Measurements from ENCODE around the gene MRPS27. TPM values are rescaled to one million over a fixed set of nuclear protein-coding genes. Genes with fewer than 3 reads are reported as not detected.

The MRPS27 gene
- total RNA-seq, 1 donor from 2014 or later: 56.0 TPM

DNA sequence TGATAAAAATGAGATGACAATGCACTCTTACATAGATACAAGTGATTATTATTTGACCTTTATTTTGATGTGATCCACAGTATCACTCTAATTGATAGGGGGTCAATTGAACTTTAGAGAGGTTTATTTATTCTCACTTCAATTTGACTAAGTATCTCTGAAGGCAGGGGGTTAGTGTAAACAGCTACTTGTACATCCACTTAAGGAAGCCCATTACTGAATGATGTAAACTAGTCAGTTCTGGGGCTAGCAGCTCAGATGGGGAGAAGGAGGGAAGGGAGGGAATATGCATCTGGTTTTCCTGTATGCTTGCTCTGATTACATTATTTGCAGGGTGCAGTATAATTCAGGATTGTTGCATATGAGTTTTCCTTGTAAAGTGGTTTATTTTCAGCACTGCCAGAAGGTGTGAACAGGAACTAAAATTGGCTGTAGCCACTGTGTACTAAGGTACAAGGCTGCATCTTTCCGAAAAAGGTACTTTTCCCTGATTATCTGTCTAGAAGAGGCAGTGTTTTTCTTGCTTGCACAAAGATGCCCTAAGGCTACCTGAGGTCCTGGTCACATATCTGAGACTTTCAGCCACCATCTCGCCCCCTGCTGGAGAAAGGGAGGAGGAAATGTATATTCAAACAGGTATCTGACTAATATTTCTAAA is 51.2 kb downstream of the MRPS27 start:
- TF ChIP-seq, protein P1, sequence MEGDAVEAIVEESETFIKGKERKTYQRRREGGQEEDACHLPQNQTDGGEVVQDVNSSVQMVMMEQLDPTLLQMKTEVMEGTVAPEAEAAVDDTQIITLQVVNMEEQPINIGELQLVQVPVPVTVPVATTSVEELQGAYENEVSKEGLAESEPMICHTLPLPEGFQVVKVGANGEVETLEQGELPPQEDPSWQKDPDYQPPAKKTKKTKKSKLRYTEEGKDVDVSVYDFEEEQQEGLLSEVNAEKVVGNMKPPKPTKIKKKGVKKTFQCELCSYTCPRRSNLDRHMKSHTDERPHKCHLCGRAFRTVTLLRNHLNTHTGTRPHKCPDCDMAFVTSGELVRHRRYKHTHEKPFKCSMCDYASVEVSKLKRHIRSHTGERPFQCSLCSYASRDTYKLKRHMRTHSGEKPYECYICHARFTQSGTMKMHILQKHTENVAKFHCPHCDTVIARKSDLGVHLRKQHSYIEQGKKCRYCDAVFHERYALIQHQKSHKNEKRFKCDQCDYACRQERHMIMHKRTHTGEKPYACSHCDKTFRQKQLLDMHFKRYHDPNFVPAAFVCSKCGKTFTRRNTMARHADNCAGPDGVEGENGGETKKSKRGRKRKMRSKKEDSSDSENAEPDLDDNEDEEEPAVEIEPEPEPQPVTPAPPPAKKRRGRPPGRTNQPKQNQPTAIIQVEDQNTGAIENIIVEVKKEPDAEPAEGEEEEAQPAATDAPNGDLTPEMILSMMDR (IDR thresholded peaks at IDR 0.05; ENCODE audit: unreplicated experiment): peak; percentile 53
- Mint-ChIP-seq H3K4me1 (peaks cover 36% of the 10 kb centered on the region), H3K36me3 (peaks cover 18% of the 10 kb centered on the region), H3K27me3 (ENCODE audit: low read depth) (no peaks in the 10 kb centered on the region), H3K9me3 (peaks cover 15% of the 10 kb centered on the region), H3K4me3 (no peak overlapping the region), H3K27ac (peak overlapping the region; percentile 6)
- no peak for DNase-seq (ENCODE audit: low spot score in 2 of 2, unreplicated experiment in 2 of 2)

DNA sequence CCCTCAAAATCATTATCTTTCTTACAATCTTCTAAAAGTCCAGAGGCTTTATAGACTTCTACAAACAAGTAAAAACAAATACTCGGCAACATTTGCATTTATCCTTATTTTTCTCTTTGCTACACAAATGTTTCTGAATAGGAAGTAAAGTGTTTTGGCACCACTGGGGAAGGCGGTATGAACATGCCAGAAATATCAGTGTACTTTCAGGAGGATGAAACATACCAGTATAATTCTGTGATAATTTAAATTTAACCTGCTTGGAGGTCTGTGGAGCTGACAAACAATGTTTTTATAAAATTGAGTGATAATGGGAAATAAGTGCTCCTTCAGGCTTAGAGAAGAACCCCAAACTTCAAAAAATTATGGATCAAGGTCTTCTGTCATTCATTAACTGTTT is 51.8 kb downstream of the MRPS27 start:
- H3K9me3 Mint-ChIP-seq: peaks cover 15% of the 10 kb centered on the region
- DNase-seq (ENCODE audit: low spot score in 2 of 2, unreplicated experiment in 2 of 2): no peak
- H3K36me3 Mint-ChIP-seq: peaks cover 18% of the 10 kb centered on the region
- TF ChIP-seq, protein P1 (IDR thresholded peaks at IDR 0.05; ENCODE audit: unreplicated experiment): no peak
- no peak overlapping the region for H3K4me3 Mint-ChIP-seq
- H3K27me3 Mint-ChIP-seq (ENCODE audit: low read depth): no peaks in the 10 kb centered on the region
- peaks cover 36% of the 10 kb centered on the region for H3K4me1 Mint-ChIP-seq
- H3K27ac Mint-ChIP-seq: no peak overlapping the region

DNA sequence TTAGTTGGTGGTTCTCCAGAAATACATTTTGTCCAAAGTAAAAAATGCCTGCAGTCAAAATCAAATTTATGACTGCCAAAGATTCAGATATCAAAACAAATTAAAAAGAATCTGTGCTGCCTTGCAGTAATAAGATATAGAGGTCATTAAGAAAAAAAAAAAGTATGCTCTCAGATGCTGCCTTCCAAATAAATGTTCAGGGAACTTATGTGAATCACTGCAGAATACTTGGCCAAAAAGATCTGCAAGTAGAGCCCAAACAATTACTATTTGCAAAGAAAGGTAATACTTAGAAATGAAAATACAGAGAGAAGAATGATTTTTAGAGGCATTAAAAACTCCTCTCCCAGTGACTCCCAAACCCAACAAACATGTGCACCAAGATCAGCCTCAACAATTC is 52.4 kb downstream of the MRPS27 start:
- Mint-ChIP-seq H3K36me3 (peaks cover 18% of the 10 kb centered on the region), H3K27me3 (ENCODE audit: low read depth) (no peaks in the 10 kb centered on the region), H3K9me3 (peaks cover 15% of the 10 kb centered on the region), H3K4me3 (no peak overlapping the region), H3K4me1 (peaks cover 36% of the 10 kb centered on the region), H3K27ac (peak overlapping the region; percentile 2)
- TF ChIP-seq, protein P1 (IDR thresholded peaks at IDR 0.05; ENCODE audit: unreplicated experiment): no peak
- no peak for DNase-seq (ENCODE audit: low spot score in 2 of 2, unreplicated experiment in 2 of 2)

DNA sequence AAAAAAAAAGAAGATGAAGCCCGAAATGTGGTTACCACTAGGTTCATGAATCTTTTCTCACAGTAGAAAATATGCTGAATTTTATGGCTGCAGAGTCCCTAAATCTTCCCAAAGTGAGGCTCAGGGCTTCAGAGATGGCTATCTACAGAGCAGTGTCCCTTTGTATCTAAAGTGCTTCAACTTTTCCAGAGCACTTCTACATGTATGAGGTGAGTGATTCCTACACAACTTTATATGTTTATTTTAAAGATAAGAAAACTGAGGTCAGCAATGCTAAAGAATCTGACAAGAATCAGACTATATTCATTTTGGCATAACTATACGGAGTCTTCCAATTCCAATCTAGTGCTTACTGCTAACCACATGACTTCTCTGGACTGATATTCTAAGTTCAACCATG is 53.2 kb downstream of the MRPS27 start:
- TF ChIP-seq, protein P1 (IDR thresholded peaks at IDR 0.05; ENCODE audit: unreplicated experiment): no peak
- Mint-ChIP-seq H3K9me3 (peaks cover 15% of the 10 kb centered on the region), H3K27me3 (ENCODE audit: low read depth) (no peaks in the 10 kb centered on the region), H3K27ac (no peak overlapping the region), H3K4me3 (no peak overlapping the region), H3K4me1 (peaks cover 35% of the 10 kb centered on the region), H3K36me3 (peaks cover 13% of the 10 kb centered on the region)
- no peak for DNase-seq (ENCODE audit: low spot score in 2 of 2, unreplicated experiment in 2 of 2)

DNA sequence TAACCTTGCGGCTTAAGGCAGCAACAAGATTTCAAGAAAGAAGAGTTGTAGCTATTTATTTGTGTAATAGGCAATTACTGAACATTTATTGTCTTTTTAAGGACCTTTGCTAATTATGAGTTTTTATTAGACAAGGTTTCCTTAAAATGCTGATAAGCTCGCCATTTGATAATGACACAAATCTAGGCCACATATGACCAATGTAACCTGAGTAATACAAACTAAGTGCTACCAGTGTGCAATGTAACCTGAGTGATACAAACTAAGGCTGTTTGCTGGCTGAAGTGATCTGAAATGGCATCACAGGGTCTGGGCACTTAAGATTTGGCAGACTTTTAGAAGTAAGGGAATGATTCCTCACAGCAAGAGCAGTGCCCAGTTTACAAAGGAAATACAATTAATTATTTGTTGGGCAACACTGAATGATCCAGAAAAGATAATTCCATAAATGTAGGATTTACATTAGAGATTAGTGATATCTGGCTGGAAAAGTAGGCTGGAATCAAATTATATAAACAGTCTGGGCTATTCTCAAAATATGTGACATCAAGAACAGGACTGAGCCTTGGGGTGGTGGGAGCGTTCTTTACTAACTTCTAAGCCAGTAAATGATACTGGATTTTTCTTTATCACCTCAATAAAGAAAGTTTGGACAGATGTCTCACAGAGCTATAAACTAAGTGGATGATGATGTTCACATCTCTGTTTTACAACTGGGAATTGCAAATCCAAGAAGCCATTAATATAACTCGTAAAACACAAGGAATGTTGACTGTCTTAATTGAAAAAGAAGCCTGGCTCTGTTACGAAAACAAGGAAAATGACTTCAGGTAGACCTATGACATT is 54.8 kb downstream of the MRPS27 start:
- Mint-ChIP-seq H3K27ac (peak overlapping the region; percentile 66), H3K27me3 (ENCODE audit: low read depth) (no peaks in the 10 kb centered on the region), H3K4me1 (peaks cover 41% of the 10 kb centered on the region), H3K9me3 (peaks cover 5% of the 10 kb centered on the region), H3K4me3 (no peak overlapping the region), H3K36me3 (peaks cover 5% of the 10 kb centered on the region)
- DNase-seq (ENCODE audit: low spot score in 2 of 2, unreplicated experiment in 2 of 2): no peak
- TF ChIP-seq, protein P1 (IDR thresholded peaks at IDR 0.05; ENCODE audit: unreplicated experiment): no peak
